ENCODE results near the gene GABRA5.

GRCh38 chr15:26950001-26950400 is 83.1 kb downstream of the GABRA5 start:
- TF ChIP-seq, protein P1, sequence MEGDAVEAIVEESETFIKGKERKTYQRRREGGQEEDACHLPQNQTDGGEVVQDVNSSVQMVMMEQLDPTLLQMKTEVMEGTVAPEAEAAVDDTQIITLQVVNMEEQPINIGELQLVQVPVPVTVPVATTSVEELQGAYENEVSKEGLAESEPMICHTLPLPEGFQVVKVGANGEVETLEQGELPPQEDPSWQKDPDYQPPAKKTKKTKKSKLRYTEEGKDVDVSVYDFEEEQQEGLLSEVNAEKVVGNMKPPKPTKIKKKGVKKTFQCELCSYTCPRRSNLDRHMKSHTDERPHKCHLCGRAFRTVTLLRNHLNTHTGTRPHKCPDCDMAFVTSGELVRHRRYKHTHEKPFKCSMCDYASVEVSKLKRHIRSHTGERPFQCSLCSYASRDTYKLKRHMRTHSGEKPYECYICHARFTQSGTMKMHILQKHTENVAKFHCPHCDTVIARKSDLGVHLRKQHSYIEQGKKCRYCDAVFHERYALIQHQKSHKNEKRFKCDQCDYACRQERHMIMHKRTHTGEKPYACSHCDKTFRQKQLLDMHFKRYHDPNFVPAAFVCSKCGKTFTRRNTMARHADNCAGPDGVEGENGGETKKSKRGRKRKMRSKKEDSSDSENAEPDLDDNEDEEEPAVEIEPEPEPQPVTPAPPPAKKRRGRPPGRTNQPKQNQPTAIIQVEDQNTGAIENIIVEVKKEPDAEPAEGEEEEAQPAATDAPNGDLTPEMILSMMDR (IDR thresholded peaks at IDR 0.05): no peak
- TF ChIP-seq REST (IDR thresholded peaks at IDR 0.05; ENCODE audit: insufficient read depth in 1 of 2, low read depth in 2 of 2, low read length in 1 of 2) (no peak), POLR2AphosphoS5 (IDR thresholded peaks at IDR 0.05; ENCODE audit: low read depth, low read length) (no peak)

Measured in Panc1 (cell line).